Stomach (tissue), 4 donors: ENCODE data around the gene COA1.

Experiments used
- CTCF ChIP-seq, 7 experiments: fragments of 450-650 bp in 4 of 7; fragments of 200-600 bp in 3 of 7; sonication (generic) in 3 of 7; IDR thresholded peaks; one replicate each; pipeline ENCODE4 v1.5.1; 2016 to 2019; ENCODE audit warnings: antibody characterized with exemption in 7 of 7, control low read depth in 2 of 7, mild to moderate bottlenecking in 1 of 7
- POLR2A ChIP-seq, 4 donors: fragments of 450-650 bp; IDR thresholded peaks; one replicate each; pipeline ENCODE4 v1.6.1; 2016; ENCODE audit warnings: antibody characterized with exemption in 4 of 4, control low read depth in 2 of 4, mild to moderate bottlenecking in 1 of 4, moderate library complexity in 1 of 4
- POLR2AphosphoS5 ChIP-seq, 3 donors: sonication (generic); formaldehyde crosslinking; IDR thresholded peaks; one replicate each; pipeline ENCODE4 v1.6.1; 2016; ENCODE audit warnings: antibody characterized with exemption in 3 of 3

- TF ChIP-seq CTCF (IDR thresholded peaks at IDR 0.05) (no peak), POLR2A (IDR thresholded peaks at IDR 0.05) (no peak), POLR2AphosphoS5 (IDR thresholded peaks at IDR 0.05) (no peak)
Observed at GRCh38 chr7:43761382-43761781, 32.1 kb upstream of the COA1 start.
